Measurements from ENCODE around the gene MRPS5.
"Not testable (repeated sequence)": the region's sequence is repeated elsewhere in the genome, so short reads cannot be mapped to it uniquely, and the experiment has no call there.

Gene MRPS5

DNA sequence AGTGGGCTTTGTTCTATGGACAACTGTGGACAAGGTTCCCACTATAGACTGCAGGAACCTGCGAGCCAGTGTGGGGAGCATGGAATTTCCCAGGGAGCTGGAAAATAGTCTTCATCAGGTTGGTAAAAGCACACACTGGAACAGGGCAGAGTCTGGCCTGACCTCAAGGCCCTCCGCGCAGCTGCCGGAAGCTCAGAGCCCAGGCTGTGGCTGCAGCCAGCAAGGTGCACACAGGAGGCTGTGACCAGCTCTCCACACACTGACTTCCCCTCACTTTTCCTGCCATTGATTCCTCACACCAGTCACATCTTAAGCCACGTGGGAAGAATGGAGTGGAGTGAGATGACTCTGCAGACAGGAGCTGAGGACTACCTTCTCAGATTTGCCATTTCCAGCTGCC, 77.0 kb downstream of the MRPS5 start:
- DNase-seq (ENCODE audit: low read depth), result no peak

- no peak for DNase-seq (ENCODE audit: low read depth)
These were observed 78.1 kb downstream of the MRPS5 start for GRCh38 chr2:95043300-95044093.

GRCh38 chr2:95042472-95043271, 78.9 kb downstream of the MRPS5 start:
- DNase-seq (ENCODE audit: low read depth), result no peak

DNA sequence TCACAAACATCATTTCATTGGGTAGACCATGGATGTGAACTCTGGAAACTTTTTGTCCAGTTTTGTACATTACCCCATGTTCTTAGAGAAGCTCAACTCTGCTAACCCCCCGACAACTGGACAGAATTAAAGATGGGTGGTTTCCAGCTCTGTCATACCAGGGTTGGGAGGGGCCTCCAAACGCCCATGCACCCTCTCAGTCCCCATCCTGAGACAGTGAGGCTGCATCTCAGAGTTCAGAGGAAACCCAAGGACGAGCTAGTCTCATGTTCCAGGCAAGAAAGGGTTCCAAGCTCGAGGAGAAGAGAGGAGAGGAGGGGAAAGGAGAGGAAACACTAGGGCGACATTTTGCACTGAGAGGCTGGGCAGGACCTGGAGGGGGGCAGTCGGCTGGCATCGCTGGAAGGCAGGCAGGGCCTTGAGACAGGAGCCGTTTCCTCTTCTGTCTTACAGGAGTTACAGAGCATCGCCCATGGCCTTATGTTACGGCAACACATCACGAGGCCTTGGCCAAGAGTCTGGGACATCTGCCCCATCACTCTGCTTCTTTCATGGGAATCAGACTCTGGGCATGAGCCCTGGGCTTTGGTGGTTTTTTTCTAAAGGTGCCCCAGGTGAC, 79.7 kb downstream of the MRPS5 start:
- DNase-seq (ENCODE audit: low read depth), result no peak

DNA sequence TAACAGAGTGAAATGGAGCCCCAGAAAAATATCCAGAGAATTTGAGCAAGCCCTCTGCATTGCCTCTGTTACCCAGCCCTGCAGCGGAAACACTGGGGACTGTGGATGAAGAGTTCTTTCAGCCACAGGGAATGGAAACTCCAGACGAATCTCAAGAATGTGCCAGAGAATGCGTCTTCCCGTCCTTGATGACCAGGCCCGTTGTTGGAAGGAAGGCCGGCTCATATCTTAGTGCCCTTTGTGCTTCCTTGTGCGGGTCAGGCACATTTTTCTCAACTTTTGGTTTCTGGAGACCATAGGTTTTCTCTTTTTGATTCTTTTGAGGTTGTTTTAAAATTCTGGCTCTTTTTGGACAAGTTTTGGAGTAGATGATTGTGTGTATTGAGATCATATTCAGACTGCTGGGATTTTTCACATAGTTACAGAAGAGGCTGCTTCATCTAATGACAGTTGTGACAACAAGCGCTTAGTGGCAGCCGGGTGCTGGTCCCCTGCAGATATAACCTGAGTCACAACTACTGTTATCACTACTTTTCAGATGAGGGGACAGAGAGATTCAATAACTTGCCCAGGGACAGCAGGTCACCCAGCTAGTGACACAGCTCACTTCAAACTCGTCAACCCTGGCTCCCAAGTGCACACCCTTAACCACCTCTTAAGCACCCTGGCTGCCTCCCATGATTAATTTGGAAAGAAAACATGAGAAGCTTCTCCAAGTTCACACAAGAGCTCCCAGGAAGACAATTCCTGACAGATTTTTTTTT, 80.4 kb downstream of the MRPS5 start:
- DNase-seq (ENCODE audit: low read depth), result no peak

GRCh38 chr2:95040426-95040825, 81.2 kb downstream of the MRPS5 start:
- DNase-seq (ENCODE audit: low read depth), result no peak

GRCh38 chr2:95039978-95040377, 81.6 kb downstream of the MRPS5 start:
- DNase-seq (ENCODE audit: low read depth), result no peak

- DNase-seq (ENCODE audit: low read depth), result no peak
These were observed 82.2 kb downstream of the MRPS5 start for GRCh38 chr2:95039363-95039762.

GRCh38 chr2:95038635-95039298, 82.8 kb downstream of the MRPS5 start:
- no peak for DNase-seq (ENCODE audit: low read depth)

DNA sequence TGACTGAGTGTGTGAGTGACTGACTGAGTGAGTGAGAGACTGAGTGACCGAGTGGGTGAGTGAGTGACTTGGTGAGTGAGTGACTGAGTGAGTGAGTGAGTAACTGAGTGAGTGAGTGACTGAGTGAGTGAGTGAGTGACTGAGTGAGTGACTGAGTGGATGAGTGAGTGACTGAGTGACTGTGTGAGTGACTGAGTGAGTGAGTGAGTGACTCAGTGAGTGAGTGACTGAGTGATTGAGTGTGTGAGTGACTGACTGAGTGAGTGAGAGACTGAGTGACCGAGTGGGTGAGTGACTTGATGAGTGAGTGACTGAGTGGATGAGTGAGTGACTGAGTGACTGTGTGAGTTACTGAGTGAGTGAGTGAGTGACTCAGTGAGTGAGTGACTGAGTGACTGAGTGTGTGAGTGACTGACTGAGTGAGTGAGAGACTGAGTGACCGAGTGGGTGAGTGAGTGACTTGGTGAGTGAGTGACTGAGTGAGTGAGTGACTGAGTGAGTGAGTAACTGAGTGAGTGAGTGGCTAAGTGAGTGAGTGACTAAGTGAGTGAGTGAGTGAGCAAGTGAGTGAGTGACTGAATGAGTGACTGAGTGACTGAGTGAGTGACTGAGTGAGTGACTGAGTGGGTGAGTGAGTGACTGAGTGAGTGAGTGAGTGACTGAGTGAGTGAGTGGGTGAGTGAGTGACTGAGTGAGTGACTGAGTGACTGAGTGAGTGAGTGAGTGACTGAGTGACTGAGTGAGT, 83.6 kb downstream of the MRPS5 start:
- DNase-seq (ENCODE audit: low read depth), result not testable (repeated sequence)

- no peak for DNase-seq (ENCODE audit: low read depth)
These were observed 84.2 kb downstream of the MRPS5 start for GRCh38 chr2:95037384-95037839.

DNA sequence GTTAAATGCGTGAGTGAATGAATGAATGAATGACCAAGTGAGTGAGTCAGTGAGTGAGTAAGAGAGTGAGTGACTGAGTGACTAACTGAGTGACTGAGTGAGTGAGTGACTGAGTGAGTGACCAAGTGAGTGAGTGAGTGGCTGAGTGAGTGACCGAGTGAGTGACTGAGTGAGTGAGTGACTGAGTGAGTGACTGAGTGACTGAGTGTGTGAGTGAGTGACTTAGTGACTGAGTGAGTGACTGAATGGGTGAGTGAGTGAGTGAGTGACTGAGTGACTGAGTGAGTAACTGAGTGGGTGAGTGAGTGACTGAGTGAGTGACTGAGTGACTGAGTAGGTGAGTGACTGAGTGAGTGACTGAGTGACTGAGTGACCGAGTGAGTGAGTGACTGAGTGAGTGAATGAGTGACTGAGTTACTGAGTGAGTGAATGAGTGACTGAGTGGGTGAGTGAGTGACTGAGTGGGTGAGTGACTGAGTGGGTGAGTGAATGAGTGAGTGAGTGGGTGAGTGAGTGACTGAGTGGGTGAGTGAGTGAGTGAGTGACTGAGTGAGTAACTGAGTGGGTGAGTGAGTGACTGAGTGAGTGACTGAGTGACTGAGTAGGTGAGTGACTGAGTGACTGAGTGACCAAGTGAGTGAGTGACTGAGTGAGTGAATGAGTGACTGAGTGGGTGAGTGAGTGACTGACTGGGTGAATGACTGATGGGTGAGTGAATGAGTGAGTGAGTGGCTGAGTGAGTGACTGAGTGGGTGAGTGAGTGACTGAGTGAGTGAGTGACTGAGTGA, 84.8 kb downstream of the MRPS5 start:
- no peak for DNase-seq (ENCODE audit: low read depth)

All from stimulated activated CD8-positive, alpha-beta memory T cell treated with anti-CD3 and anti-CD28 coated beads, Interleukin-7, amount 100 ng/mL, for 24 hours (primary cell).